Endothelial cell of umbilical vein (primary cell): ENCODE measurements around the gene HOXA4. TPM values are rescaled to one million over a fixed set of nuclear protein-coding genes. Genes with fewer than 3 reads are reported as not detected.

Experiments
- BruUV-seq: library from RNA; stranded (reverse); fragments of 400-500 nt; replicated peaks from 2 replicates; lab custom pipeline; 2021; lab: Mats Ljungman, UMichigan
- CTCF ChIA-PET: fragments of 300-600, 350-600 bp; sonication (Branson Sonifier 250); formaldehyde crosslinking; loops from one replicate; lab custom pipeline; 2021; ENCODE audit warnings: antibody characterized with exemption, inconsistent platforms; lab: Charles Lee
- POLR2A ChIA-PET: fragments of 300-600, 350-600 bp; sonication (Branson Sonifier 250); formaldehyde crosslinking; loops from one replicate; lab custom pipeline; 2021; ENCODE audit warnings: antibody characterized with exemption, inconsistent platforms; lab: Charles Lee
- DNase-seq: peaks from one replicate; pipeline ENCODE4 v3.0.0-alpha.2; 2011; ENCODE audit warnings: low read depth, low spot score
- FAIRE-seq: peaks from 2 replicates; lab custom pipeline; 2011; peaks lifted over from hg19 to GRCh38; lab: Jason Lieb, UNC
- H2AFZ ChIP-seq: 2 replicates; pipeline ENCODE4 v1.6.0; 2012; ENCODE audit warnings: low read depth, low read length, control low read depth, inconsistent platforms
- H3K27ac ChIP-seq: 2 replicates; pipeline ENCODE4 v1.5.1; 2011; ENCODE audit warnings: low read depth, mild to moderate bottlenecking, control low read depth, low read length, moderate library complexity; ENCODE audit not compliant: insufficient read depth
- H3K27me3 ChIP-seq, 2 experiments: 2 replicates each; pipeline versions ENCODE4 v1.6.0 to v1.6.1; 2011; ENCODE audit warnings: low read length in 2 of 2, mixed read lengths in 1 of 2; ENCODE audit not compliant: control insufficient read depth in 2 of 2, insufficient read depth in 2 of 2
- H3K36me3 ChIP-seq, 2 experiments: 2 replicates in 1 of 2; 3 replicates in 1 of 2; pipeline ENCODE4 v1.5.1; 2011; ENCODE audit warnings: low read length in 2 of 2, mild to moderate bottlenecking in 1 of 2, moderate library complexity in 1 of 2; ENCODE audit not compliant: control insufficient read depth in 2 of 2, insufficient read depth in 2 of 2; ENCODE audit errors: extremely low read depth in 1 of 2
- H3K4me1 ChIP-seq: 3 replicates; pipeline ENCODE4 v1.5.1; 2011; ENCODE audit warnings: mild to moderate bottlenecking, low read length; ENCODE audit not compliant: control insufficient read depth, insufficient read depth; ENCODE audit errors: extremely low read depth
- H3K4me2 ChIP-seq: 2 replicates; pipeline ENCODE4 v1.6.1; 2011; ENCODE audit warnings: low read length, control low read depth, mixed read lengths; ENCODE audit not compliant: insufficient read depth
- H3K4me3 ChIP-seq, 3 experiments: fragments of 200-600 bp in 1 of 3; sonication (generic), shearing (Covaris generic) in 1 of 3; replicated peaks in 1 of 3; 2 replicates each; pipeline ENCODE4 v1.5.1; 2011 to 2016; ENCODE audit warnings: control low read depth in 3 of 3, low read length in 3 of 3, mild to moderate bottlenecking in 2 of 3, inconsistent platforms in 1 of 3, low read depth in 1 of 3, moderate library complexity in 1 of 3; ENCODE audit not compliant: insufficient read depth in 1 of 3
- H3K79me2 ChIP-seq: 2 replicates; pipeline ENCODE4 v1.6.0; 2012; ENCODE audit warnings: low read length, inconsistent platforms; ENCODE audit not compliant: control insufficient read depth, insufficient read depth
- H3K9ac ChIP-seq: replicated peaks from 2 replicates; pipeline ENCODE3; 2011; ENCODE audit warnings: low read length, control low read depth; ENCODE audit not compliant: insufficient read depth; ENCODE audit errors: extremely low read depth
- H3K9me1 ChIP-seq: replicated peaks from 3 replicates; pipeline ENCODE4 v1.6.0; 2011; ENCODE audit warnings: mild to moderate bottlenecking, low read length; ENCODE audit not compliant: control insufficient read depth, insufficient read depth; ENCODE audit errors: extremely low read depth
- H3K9me3 ChIP-seq: replicated peaks from 2 replicates; pipeline ENCODE4 v1.5.1; 2012; ENCODE audit warnings: low read length, inconsistent platforms; ENCODE audit not compliant: control insufficient read depth, insufficient read depth
- H4K20me1 ChIP-seq: replicated peaks from 2 replicates; pipeline ENCODE3; 2011; ENCODE audit warnings: mild to moderate bottlenecking, low read length; ENCODE audit not compliant: control insufficient read depth, insufficient read depth; ENCODE audit errors: extremely low read depth
- CTCF ChIP-seq, 2 donors: IDR thresholded peaks; 1 replicate in 1 of 2; 2 replicates in 1 of 2; pipeline ENCODE4 v1.5.1; 2011; ENCODE audit warnings: low read length in 2 of 2, mild to moderate bottlenecking in 2 of 2, moderate library complexity in 2 of 2, control low read depth in 1 of 2, inconsistent platforms in 1 of 2, low read depth in 1 of 2; ENCODE audit not compliant: insufficient read depth in 1 of 2; ENCODE audit errors: extremely low read depth in 1 of 2
- EZH2 ChIP-seq: IDR thresholded peaks from 2 replicates; pipeline ENCODE4 v1.6.1; 2012; ENCODE audit warnings: borderline replicate concordance, low read depth, mild to moderate bottlenecking, moderate library complexity, low read length, inconsistent platforms; ENCODE audit not compliant: severe bottlenecking
- FOS ChIP-seq: IDR thresholded peaks from 2 replicates; pipeline ENCODE4 v1.6.1; 2011; ENCODE audit warnings: mild to moderate bottlenecking, low read length, moderate library complexity, borderline replicate concordance; ENCODE audit not compliant: insufficient read depth
- GATA2 ChIP-seq: IDR thresholded peaks from 2 replicates; pipeline ENCODE4 v1.7.0; 2011; ENCODE audit warnings: low read depth, mild to moderate bottlenecking, moderate library complexity, mixed read lengths, low read length; ENCODE audit not compliant: insufficient read length, insufficient read depth
- JUN ChIP-seq: IDR thresholded peaks from 2 replicates; pipeline ENCODE4 v1.6.1; 2011; ENCODE audit warnings: borderline replicate concordance, low read depth; ENCODE audit not compliant: insufficient read length, insufficient read depth
- MAX ChIP-seq: IDR thresholded peaks from 2 replicates; pipeline ENCODE4 v1.6.1; 2011; ENCODE audit not compliant: insufficient read depth, insufficient read length
- MYC ChIP-seq: IDR thresholded peaks from one replicate; pipeline ENCODE4 v1.6.1; 2011; ENCODE audit warnings: mild to moderate bottlenecking, low read depth, low read length
- POLR2A ChIP-seq: IDR thresholded peaks from 2 replicates; pipeline ENCODE4 v1.6.1; 2012; ENCODE audit warnings: low read depth, mild to moderate bottlenecking, control low read depth, low read length
- POLR2AphosphoS5 ChIP-seq: IDR thresholded peaks from 2 replicates; pipeline ENCODE4 v1.6.1; 2012; ENCODE audit warnings: low read depth, mild to moderate bottlenecking, control low read depth, low read length, moderate library complexity; ENCODE audit not compliant: insufficient read depth
- dilution Hi-C: fragments of 300-500 bp; cut with MboI; formaldehyde crosslinking; loops from one replicate; pipeline ENCODE4 v1.15.0; 2019; ENCODE audit warnings: low sequenced_read_pairs; ENCODE audit not compliant: extremely low pct_ligation_motif_present
- intact Hi-C: fragments of 100-400 bp; cut with micrococcal nuclease; formaldehyde crosslinking; loops from one replicate; pipeline ENCODE4 v1.10.0; 2022
- polyA plus RNA-seq, 4 experiments: library from polyadenylated mRNA; depleted of rRNA in 3 of 4; stranded (reverse) in 3 of 4; unstranded in 1 of 4; fragments of >200 nt; gene quantifications; 2 replicates each; pipeline versions ENCODE4 v1.2.1 to v1.2.3, GENCODE V29; 2011 to 2012; ENCODE audit warnings: missing spikeins in 1 of 4
- total RNA-seq: library from RNA; stranded (reverse); gene quantifications from 2 replicates; pipeline ENCODE4 v1.2.3, GENCODE V29; 2021

The HOXA4 gene
- total and polyA plus RNA-seq, 2 donors (not counting 3 experiments of a cell fraction or from before 2014, with no cell fraction given): 4.9 to 8.1 TPM

- no TSS peak for BruUV-seq
- no peak overlapping the region for H2AFZ ChIP-seq
- peak overlapping the region; percentile 92 for H3K4me2 ChIP-seq
- H3K9ac ChIP-seq: peak overlapping the region; percentile 78
- CTCF ChIA-PET: interaction anchor here (1.0 to 5.6 kb wide), 18 partner anchors 8 to 781 kb away, joined by 3 to 83 read pairs (median 5); partner anchors contain the start of genes HOXA4 and HOXA9
- intact Hi-C loops: loop anchor here (1.0 to 2.0 kb wide), 2 partner anchors 9 to 14 kb away; partner anchors contain the start of gene HOXA9
- dilution Hi-C loops: loop anchor here (25.0 kb wide), 1 partner anchor 963 kb away; no protein-coding TSS in a partner anchor
- POLR2A ChIA-PET: interaction anchor here (1.0 to 2.6 kb wide), 6 partner anchors 10 to 468 kb away, joined by 3 to 8 read pairs (median 4); partner anchors contain the start of gene HOXA9
- H3K27ac ChIP-seq: peak overlapping the region; percentile 96
- no peaks in the 10 kb centered on the region for H3K9me3 ChIP-seq
- H3K4me1 ChIP-seq: peaks cover 75% of the 10 kb centered on the region
- peaks cover 0 to 2% of the 10 kb centered on the region in 2 experiments for H3K36me3 ChIP-seq
- DNase-seq (peak; percentile 91), FAIRE-seq (peak; percentile 74)
- no peaks in the 10 kb centered on the region for H4K20me1 ChIP-seq
- peak overlapping the region; percentile 54 to 85 (median 55) for H3K4me3 ChIP-seq
- H3K27me3 ChIP-seq: no peaks in the 10 kb centered on the region
- no peaks in the 10 kb centered on the region for H3K9me1 ChIP-seq
- TF ChIP-seq POLR2AphosphoS5 (peak; percentile 81), GATA2 (no peak), FOS (no peak), EZH2 (no peak), JUN (no peak), POLR2A (peak; percentile 86), CTCF (IDR thresholded peaks at IDR 0.05; ENCODE audit: extremely low read depth in 1 of 2, insufficient read depth in 1 of 2, low read depth in 1 of 2, low read length in 2 of 2) (peak; percentile 81 to 89), MYC (no peak), MAX (no peak)
- peaks cover 98% of the 10 kb centered on the region for H3K79me2 ChIP-seq
Observed at GRCh38 chr7:27150568-27151340, 20.2 kb upstream of the HOXA4 start.
